Right atrium auricular region (tissue), 2 donors: ENCODE results near the gene MAPK4. TPM values are rescaled to one million over a fixed set of nuclear protein-coding genes. Genes with fewer than 3 reads are reported as not detected.
"Not testable (repeated sequence)": the region's sequence is repeated elsewhere in the genome, so short reads cannot be mapped to it uniquely, and the experiment has no call there.

Experiments
- DNase-seq: peaks from one replicate; pipeline ENCODE4 v3.0.0-alpha.2; 2019; ENCODE audit warnings: low spot score
- H3K27ac ChIP-seq, 2 donors: fragments of 200-600 bp; sonication (generic); 1 replicate in 1 of 2; 2 replicates in 1 of 2; pipeline ENCODE4 v1.5.1; 2016 to 2019
- H3K27me3 ChIP-seq, 2 donors: fragments of 200-600 bp; sonication (generic); one replicate each; pipeline versions ENCODE4 v1.5.1 to v1.6.0; 2017 to 2019
- H3K36me3 ChIP-seq: fragments of 200-600 bp; sonication (generic); one replicate; pipeline ENCODE4 v1.5.1; 2016
- H3K4me1 ChIP-seq, 2 donors: fragments of 200-600 bp; sonication (generic); one replicate each; pipeline versions ENCODE4 v1.5.1 to v1.6.0; 2017 to 2019
- H3K4me3 ChIP-seq, 2 donors: fragments of 200-600 bp; sonication (generic); 1 replicate in 1 of 2; 2 replicates in 1 of 2; pipeline ENCODE4 v1.5.1; 2017 to 2019; ENCODE audit warnings: mild to moderate bottlenecking in 1 of 2, moderate library complexity in 1 of 2
- H3K9me3 ChIP-seq, 2 donors: fragments of 200-600 bp; sonication (generic); one replicate each; pipeline ENCODE4 v1.5.1; 2019
- total RNA-seq, 2 donors: library from RNA; depleted of rRNA; stranded (reverse); fragments of >200 nt; gene quantifications; one replicate each; pipeline ENCODE4 v1.1.0, GENCODE V29; 2016
- TF ChIP-seq, protein P1 (sequence below), 2 donors: fragments of 200-600 bp; sonication (generic); IDR thresholded peaks; one replicate each; pipeline ENCODE4 v1.5.1; 2019; ENCODE audit warnings: antibody characterized with exemption in 2 of 2

The MAPK4 gene
- total RNA-seq, 2 donors from 2014 or later = 17.9 to 101 TPM

GRCh38 chr18:50602466-50602865 is 42.6 kb downstream of the MAPK4 start:
- Histone ChIP-seq H3K4me1 (no peaks in the 10 kb centered on the region), H3K4me3 (no peak overlapping the region), H3K27ac (no peak overlapping the region), H3K36me3 (no peaks in the 10 kb centered on the region), H3K27me3 (no peaks in the 10 kb centered on the region), H3K9me3 (no peaks in the 10 kb centered on the region)
- TF ChIP-seq, protein P1, sequence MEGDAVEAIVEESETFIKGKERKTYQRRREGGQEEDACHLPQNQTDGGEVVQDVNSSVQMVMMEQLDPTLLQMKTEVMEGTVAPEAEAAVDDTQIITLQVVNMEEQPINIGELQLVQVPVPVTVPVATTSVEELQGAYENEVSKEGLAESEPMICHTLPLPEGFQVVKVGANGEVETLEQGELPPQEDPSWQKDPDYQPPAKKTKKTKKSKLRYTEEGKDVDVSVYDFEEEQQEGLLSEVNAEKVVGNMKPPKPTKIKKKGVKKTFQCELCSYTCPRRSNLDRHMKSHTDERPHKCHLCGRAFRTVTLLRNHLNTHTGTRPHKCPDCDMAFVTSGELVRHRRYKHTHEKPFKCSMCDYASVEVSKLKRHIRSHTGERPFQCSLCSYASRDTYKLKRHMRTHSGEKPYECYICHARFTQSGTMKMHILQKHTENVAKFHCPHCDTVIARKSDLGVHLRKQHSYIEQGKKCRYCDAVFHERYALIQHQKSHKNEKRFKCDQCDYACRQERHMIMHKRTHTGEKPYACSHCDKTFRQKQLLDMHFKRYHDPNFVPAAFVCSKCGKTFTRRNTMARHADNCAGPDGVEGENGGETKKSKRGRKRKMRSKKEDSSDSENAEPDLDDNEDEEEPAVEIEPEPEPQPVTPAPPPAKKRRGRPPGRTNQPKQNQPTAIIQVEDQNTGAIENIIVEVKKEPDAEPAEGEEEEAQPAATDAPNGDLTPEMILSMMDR (IDR thresholded peaks at IDR 0.05) = no peak
- no peak for DNase-seq

GRCh38 chr18:50606609-50607008 is 46.7 kb downstream of the MAPK4 start:
- Histone ChIP-seq H3K9me3 (no peaks in the 10 kb centered on the region), H3K27ac (peak overlapping the region in 1 of 2 donors; percentile 61), H3K4me1 (peaks cover 0 to 7% of the 10 kb centered on the region in 2 donors), H3K4me3 (no peak overlapping the region), H3K27me3 (no peaks in the 10 kb centered on the region), H3K36me3 (no peaks in the 10 kb centered on the region)
- TF ChIP-seq, protein P1 (IDR thresholded peaks at IDR 0.05) = no peak
- no peak for DNase-seq

GRCh38 chr18:50607378-50607926 is 47.6 kb downstream of the MAPK4 start:
- no peaks in the 10 kb centered on the region for H3K9me3 ChIP-seq
- no peak for DNase-seq
- TF ChIP-seq, protein P1 (IDR thresholded peaks at IDR 0.05) = no peak
- H3K27ac ChIP-seq = peak overlapping the region; percentile 12 to 61
- H3K27me3 ChIP-seq = no peaks in the 10 kb centered on the region
- no peak overlapping the region for H3K4me3 ChIP-seq
- peaks cover 0 to 11% of the 10 kb centered on the region in 2 donors for H3K4me1 ChIP-seq
- no peaks in the 10 kb centered on the region for H3K36me3 ChIP-seq

DNA sequence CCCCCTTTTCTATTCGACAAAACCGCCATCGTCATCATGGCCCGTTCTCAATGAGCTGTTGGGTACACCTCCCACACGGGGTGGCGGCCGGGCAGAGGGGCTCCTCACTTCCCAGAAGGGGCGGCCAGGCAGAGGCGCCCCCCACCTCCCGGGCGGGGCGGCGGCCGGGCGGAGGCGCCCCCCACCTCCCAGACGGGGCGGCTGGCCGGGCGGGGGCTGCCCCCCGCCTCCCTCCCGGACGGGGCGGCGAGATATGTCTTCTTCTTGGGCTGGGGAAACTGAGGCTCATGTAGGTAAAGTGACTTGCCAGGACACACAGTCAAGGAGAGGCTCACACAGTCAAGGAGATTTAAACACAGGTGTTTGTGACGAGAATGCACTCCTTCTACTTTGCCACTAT is 49.3 kb downstream of the MAPK4 start:
- not testable (repeated sequence) for H3K36me3 ChIP-seq, H3K4me3 ChIP-seq, H3K27me3 ChIP-seq, DNase-seq, H3K27ac ChIP-seq, H3K9me3 ChIP-seq
- peaks cover 0 to 11% of the 10 kb centered on the region in 2 donors for H3K4me1 ChIP-seq

- peaks cover 0 to 11% of the 10 kb centered on the region in 2 donors for H3K4me1 ChIP-seq
- H3K27ac ChIP-seq = no peak overlapping the region
- H3K4me3 ChIP-seq = no peak overlapping the region
- peaks cover 0 to 7% of the 10 kb centered on the region in 2 donors for H3K9me3 ChIP-seq
- DNase-seq = no peak
- H3K27me3 ChIP-seq = no peaks in the 10 kb centered on the region
- no peaks in the 10 kb centered on the region for H3K36me3 ChIP-seq
- TF ChIP-seq, protein P1 (IDR thresholded peaks at IDR 0.05) = no peak
Measured at GRCh38 chr18:50610349-50610748, 50.5 kb downstream of the MAPK4 start.

DNA sequence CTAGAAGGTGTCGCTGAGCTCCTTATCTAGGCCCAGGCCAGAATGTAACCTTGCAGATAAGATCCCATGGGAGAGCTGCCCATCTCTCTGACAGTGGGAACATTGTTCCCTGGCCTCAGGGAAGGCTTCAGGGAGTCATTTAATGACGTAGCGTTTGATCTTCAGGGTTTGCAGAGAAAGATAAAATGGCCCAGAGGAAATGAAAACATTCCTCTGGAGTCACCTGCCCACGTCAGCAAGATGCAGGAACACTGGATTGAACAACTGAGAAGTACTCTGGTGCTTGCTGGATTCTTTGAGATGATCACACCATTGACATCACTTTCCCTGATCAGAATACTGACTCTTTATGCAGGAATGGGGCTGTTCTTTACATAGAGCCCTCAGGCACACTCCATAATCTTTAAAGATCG is 51.6 kb downstream of the MAPK4 start:
- TF ChIP-seq, protein P1 (IDR thresholded peaks at IDR 0.05) = no peak
- H3K4me3 ChIP-seq = no peak overlapping the region
- H3K4me1 ChIP-seq = peaks cover 0 to 14% of the 10 kb centered on the region in 2 donors
- H3K27ac ChIP-seq = peak overlapping the region in 1 of 2 donors; percentile 33
- DNase-seq = no peak
- no peaks in the 10 kb centered on the region for H3K27me3 ChIP-seq
- H3K36me3 ChIP-seq = no peaks in the 10 kb centered on the region
- peaks cover 0 to 7% of the 10 kb centered on the region in 2 donors for H3K9me3 ChIP-seq
